Measurements from ENCODE around the gene RBL1.

RBL1 gene

DNA sequence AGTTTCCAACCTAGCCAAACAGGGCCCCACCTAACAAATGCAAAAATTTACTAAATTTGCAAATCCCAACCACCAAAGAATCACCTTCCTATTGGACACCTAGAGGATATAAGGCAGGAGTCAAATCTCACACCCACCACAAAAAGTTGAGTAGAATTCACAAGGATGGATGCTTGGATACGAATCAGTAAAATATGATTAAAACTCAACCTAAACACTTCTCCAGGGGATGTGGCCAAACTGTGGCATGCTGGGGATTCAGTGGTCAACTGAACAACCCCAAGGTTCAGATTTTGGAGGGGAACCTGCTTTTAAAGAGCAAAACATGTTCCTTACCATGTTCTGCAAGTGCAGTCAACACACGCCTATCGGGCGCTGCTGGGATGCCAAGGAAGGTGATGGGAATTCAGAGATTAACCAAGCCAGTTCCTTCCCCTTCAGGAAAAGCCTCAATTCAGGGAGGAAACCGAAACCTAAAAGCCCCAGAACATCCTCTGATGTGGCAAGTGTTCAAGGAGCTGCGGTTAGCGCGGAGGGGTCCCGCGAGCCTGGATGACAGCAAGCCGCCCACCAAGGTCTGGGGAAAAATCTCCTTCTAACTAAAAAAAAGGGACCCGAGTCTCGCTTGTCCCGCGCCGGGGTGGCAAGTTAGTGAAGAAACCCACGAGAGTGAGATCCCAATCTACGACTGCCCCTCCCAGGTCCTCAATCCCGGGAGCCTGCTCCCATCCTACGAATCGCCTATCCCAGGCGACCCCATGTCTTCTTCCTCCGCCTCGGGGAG, 145.2 kb downstream of the RBL1 start:
- no peak for DNase-seq (ENCODE audit: low read depth, low spot score)
